Fibroblast of the conjunctiva (primary cell): Measurements from ENCODE around the gene SPON2.

ENCODE experiments used
- DNase-seq: peaks from one replicate; pipeline ENCODE4 v3.0.0-alpha.2; 2010; ENCODE audit warnings: low read depth

The SPON2 gene

DNA sequence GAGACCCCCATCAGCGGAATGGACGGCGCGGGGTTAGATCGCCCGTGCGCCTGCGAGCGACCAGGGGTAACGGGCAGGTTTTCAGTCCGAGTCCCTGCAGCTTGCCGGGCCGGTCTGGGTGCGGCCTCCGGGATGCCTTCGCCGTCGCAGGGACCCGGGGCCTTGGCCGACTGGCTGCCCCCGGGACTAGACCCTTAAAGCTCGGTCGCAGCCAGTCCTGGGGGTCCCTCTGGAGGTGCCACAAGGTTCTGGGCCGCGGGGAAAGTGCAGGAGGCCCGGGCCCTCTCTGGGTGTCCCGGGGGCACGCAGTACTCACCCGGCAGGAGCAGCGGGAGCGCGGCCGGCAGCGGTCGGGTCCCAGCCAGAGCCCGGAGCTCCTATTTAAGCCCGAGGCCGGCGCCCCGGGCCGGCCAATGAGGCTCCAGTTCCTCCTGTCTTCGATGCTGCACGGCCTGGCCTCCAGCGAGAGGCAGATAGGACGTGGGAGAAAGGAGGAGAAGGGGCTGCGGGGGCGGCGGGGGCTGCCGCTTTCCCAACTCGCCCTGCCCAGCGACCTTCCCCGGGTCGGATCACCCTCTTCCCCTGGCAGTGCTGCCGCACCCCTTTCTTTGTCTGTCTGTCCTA is at the start of gene SPON2:
Gene SPON2 (minus strand): TSS at position 356 of the 624 bp plus-strand sequence.
- no peak for DNase-seq

DNA sequence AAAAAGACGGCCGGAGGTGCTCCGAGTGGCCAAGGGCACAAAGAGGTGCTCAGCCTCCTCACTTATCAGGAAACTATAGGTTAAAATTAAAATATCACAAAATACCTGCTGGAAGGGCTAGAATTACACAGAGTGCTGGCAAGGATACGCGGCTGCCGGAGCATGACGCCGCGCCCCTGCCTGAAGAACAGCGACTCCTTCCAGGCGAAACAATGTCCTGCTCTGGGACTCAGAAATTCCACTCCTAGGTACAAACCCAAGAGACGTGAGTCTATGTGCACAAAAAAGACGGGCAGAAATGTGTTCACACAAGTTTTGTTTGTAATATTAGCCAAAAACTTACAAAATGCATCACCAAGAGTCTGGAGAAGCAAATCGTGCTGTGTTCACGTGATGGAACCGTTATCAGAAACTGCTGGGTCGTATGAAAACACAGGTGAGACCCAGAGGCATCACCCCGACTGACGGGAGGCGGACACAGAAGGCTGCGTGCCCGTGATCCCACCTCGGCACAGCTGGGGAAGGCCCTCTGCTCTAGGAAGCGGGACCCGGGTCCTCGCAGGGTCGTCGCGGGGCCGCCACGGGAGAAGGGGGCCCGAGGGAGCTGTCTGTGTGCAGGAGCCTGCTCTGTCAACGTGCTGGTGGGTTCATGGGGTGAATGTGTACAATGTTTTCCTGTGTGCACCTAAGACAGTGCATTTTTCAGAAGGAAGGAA is 48.9 kb upstream of the SPON2 start:
- DNase-seq = no peak

DNA sequence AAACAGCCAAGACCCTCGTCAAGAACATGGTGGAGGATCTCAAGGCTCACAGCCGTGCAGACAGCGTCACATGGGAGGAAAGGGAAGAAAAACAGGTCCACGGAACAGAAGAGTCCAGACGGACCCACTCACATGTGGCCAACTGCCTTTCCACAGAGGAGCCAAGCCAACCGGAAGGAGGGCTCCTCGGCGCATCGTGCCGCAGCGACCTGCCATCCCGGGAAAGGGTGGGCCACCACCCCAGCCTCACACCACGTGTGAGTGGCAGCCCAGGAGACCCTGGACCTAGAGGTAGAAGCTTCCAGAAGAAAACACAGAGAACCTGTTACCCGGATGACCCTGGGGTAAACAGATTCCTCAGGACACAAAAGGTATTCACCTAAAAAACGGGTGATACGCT is 48.2 kb upstream of the SPON2 start:
- DNase-seq = no peak

- DNase-seq = no peak
These were observed 47.2 kb upstream of the SPON2 start for GRCh38 chr4:1219566-1219950.

DNA sequence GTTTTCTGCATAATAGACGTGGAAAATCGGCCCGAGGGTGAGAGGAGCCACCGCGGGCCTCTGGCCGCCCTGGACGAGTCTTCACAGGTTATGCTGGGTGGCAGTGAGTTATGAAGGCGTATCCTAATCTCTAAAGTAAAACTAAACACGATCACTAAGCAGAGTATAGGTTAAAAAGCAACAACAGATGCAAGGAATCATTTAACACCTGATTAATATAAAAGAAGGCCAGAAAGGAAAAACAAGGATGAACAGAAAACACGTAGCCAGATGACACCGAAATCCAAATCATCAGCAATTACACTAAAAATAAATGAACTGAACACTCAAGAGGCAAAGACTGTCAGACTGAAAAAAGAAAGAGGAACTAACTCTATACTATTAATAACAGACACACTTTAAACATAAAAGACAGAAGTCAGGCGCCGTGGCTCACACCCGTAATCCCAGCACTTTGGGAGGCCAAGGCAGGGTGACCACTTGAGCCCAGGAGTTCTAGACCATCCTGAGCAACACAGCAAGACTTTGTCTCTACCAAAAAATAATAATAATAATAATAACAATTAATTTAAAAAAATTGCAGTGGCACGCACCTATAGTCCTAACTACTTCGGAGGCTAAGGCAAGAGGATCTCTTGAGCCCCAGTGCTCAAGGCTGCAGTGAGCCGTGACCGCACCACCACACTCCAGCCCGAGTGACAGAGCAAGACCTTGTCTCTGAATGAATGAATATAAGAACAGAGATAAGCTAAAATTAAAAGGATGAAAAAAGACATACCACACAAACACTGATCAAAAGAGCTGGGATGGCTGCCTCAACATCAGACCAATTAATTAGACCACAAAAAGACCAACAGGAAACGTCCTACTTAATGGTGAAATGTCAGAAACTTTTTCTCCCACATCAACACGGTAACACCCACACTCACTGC is 46.5 kb upstream of the SPON2 start:
- no peak for DNase-seq

DNA sequence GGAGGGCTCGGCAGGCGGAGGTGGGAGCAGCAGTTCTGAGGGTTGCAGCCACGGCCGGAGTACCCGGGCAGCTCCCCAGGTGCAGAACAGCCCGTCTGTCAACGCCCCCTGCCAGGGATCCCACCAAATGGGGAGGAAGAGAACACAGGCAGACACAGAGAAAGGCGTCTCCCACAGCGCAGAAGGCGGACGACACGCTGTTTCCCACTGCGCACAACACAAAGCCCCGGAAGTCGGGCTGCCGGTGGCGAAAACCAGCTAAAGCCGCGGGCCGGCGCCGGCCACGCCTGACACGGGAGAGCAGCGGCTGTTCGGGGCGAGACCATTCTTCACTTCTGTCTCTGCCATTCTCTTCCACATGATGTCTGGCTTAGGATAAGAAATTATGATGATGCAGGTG is 45.0 kb upstream of the SPON2 start:
- DNase-seq = no peak

GRCh38 chr4:1216869-1217294 is 44.5 kb upstream of the SPON2 start:
- no peak for DNase-seq

GRCh38 chr4:1216076-1216614 is 43.8 kb upstream of the SPON2 start:
- no peak for DNase-seq

GRCh38 chr4:1215141-1216075 is 43.0 kb upstream of the SPON2 start:
- no peak for DNase-seq

- DNase-seq = no peak
These were observed 42.0 kb upstream of the SPON2 start for GRCh38 chr4:1214101-1215095.

DNA sequence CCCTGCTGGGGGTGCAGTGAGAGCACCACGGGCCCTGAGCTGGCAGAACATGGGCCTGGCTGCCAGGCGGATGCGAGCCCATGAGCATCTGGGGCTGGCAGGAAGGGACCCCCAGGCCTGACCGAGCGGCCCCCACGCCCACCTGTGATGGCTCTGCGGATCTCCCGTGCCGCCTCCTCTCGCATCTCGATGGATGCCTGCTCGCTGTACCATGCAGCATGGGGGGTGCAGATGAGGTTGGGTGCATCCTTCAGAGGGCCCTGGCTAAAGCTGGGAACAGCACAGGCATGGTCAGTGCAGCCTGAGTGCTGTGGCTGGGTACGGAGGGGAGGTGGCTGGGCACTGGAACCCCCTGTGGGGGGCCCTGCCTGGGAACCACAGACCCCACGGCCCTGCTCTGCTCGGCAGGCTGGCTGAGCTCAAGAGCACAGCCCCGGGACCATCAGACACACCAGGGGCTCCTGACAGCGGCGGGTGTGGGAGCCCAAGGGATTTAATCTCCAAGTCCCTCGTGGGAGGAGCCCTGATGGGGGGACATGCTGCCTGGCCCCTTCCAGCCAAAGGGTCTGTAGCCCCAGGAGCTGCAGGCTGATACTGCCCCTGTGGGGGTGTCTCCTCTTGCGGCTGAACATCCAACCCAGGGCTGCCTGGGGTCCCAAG is 41.1 kb upstream of the SPON2 start:
- DNase-seq = no peak

DNA sequence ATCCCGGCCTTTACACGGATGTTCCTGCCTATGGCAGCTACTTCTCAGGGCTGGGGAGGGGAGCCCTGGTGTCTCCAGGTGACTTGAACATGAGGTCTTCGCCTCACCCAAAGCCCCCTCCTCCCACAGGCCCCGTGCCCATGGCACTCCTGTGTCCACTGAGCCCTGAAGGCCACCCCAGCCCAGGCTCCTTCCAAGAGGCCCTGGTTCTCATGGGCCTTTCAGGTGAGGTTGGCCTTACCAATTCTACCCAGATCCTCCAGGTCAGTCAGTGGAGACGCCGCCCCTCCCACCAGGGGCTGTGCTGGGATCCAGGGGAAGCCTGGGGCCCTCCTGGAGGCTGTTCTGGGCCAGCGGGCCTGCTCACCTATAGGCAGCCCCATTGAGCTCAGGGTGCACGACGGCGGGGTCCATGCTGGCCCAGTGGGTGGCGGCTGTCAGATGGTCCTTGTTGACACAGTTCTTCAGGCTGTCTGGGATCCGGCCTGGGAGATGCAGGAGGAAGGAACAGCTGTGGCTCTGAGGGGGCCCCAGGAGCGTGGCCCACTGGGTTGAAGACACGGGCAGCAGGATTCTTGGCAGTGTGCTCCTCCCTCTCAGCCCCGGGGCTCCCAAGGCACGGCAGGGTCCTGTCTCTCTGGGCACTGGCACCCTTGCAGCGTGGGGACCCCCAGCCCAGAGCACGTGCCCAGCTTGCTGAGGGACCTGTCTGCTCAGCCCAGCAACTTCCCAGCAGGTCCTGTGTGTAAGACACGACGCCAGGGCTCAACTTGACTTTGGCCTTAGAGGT is 40.4 kb upstream of the SPON2 start:
- no peak for DNase-seq

GRCh38 chr4:1211891-1212545 is 39.6 kb upstream of the SPON2 start:
- no peak for DNase-seq

DNA sequence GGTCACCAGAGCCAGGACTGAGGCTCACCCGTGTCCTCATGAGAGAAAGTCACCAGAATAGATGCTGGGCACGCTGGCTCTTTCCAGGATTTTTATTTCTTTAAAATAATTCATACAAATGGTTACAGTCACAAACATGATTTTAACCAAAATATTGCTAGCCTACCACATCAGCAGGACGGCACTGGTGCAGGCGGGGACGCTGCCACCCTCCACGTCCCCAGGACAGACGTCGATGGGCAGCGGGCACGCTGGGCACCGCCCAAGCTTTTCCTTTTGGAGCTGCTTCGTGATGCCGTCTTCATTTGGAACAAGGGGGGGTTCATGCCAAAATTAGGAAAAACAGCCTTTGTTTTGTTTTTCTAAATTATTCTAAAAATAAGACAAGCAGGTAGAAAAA is 39.0 kb upstream of the SPON2 start:
- DNase-seq = no peak

DNA sequence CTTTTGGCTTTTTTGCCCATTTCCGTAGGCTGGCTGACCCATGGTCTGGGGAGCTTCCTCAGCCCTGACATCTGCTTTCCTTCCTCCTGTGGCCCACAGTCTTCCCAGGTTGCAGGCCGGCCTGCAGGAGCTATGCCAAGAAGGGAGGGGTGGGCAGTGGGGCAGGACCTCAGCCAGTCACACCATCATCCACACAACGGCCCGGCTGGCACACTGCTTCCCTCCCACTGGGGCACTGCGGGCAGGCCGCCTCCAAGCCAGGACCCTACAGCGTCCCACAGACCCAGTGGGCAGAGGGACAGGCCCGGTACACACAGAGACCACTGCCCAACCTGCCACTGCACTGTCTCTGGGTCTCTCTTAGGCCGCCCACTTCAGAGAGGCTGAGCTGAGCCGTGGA is 38.6 kb upstream of the SPON2 start:
- no peak for DNase-seq

DNA sequence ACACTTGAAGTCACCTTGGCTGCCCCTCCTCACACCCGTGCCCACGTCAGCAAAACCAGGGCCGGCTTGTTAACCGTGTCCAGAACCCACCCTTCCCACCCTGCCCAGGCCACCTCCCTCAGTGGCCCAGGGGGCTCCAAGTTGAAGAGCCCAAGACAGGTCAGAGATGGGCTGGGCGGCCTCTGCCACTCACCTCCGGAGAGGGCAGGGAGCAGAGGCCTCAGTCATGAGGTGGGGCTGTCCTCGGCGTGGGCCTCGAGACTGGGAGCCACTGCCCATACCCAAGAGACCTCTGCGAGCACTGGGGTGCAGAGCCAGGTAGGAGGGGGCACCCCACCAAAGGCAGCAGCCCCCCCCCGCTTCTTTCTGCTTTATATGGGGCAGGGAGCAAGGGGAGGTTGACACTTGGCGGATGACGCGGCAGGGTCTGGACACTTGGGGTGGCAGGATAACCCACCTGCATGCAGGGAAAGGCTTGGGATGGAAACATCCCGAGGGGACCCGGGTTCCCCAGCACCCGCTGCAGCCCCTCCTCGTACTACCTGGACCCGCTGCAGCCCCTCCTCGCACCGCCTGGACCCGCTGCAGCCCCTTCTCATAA is 38.0 kb upstream of the SPON2 start:
- no peak for DNase-seq

- peak; percentile 61 for DNase-seq
These were observed 37.4 kb upstream of the SPON2 start for GRCh38 chr4:1209821-1210220.
